Loucy (cell line): ENCODE measurements around the gene TP63.

Source experiments
- H2AFZ ChIP-seq: fragments of 200-600 bp; sonication (generic); 2 replicates; pipeline ENCODE4 v1.6.0; 2016; ENCODE audit warnings: antibody characterized with exemption, mild to moderate bottlenecking, low read length, moderate library complexity
- H3F3A ChIP-seq: fragments of 200-600 bp; 2 replicates; pipeline ENCODE4 v1.6.0; 2016; ENCODE audit warnings: antibody characterized with exemption, low read depth, mild to moderate bottlenecking
- H3K27me3 ChIP-seq: fragments of 200-600 bp; sonication (generic); 2 replicates; pipeline ENCODE4 v1.6.1; 2014; ENCODE audit warnings: low read length, mild to moderate bottlenecking; ENCODE audit not compliant: insufficient read depth, poor library complexity, severe bottlenecking
- H3K36me3 ChIP-seq: fragments of 200-600 bp; sonication (generic); 2 replicates; pipeline ENCODE4 v1.6.1; 2016; ENCODE audit warnings: low read length; ENCODE audit not compliant: insufficient read depth
- H3K4me1 ChIP-seq: fragments of 200-600 bp; sonication (generic); 2 replicates; pipeline ENCODE4 v1.5.1; 2014; ENCODE audit warnings: low read length, mild to moderate bottlenecking; ENCODE audit not compliant: insufficient read depth, poor library complexity, severe bottlenecking
- H3K4me2 ChIP-seq: fragments of 200-600 bp; sonication (generic); 2 replicates; pipeline ENCODE4 v1.6.0; 2014; ENCODE audit warnings: antibody characterized with exemption, low read length, low read depth, mild to moderate bottlenecking; ENCODE audit not compliant: poor library complexity, severe bottlenecking
- H3K4me3 ChIP-seq: fragments of 200-600 bp; sonication (generic); 2 replicates; pipeline ENCODE4 v1.5.1; 2014; ENCODE audit warnings: low read length, mild to moderate bottlenecking, mixed read lengths; ENCODE audit not compliant: poor library complexity, severe bottlenecking
- H3K79me2 ChIP-seq: fragments of 200-600 bp; sonication (generic); 2 replicates; pipeline ENCODE4 v1.6.1; 2014; ENCODE audit warnings: low read length; ENCODE audit not compliant: insufficient read depth
- H3K9ac ChIP-seq: fragments of 200-600 bp; sonication (generic); 2 replicates; pipeline ENCODE4 v1.6.0; 2014; ENCODE audit warnings: mild to moderate bottlenecking, low read depth, low read length, moderate library complexity; ENCODE audit not compliant: poor library complexity, severe bottlenecking
- H3K9me2 ChIP-seq: fragments of 200-600 bp; sonication (generic); replicated peaks from 2 replicates; pipeline ENCODE4 v1.6.1; 2016; ENCODE audit warnings: low read depth, low read length, mixed read lengths
- H3K9me3 ChIP-seq: fragments of 200-600 bp; sonication (generic); 2 replicates; pipeline ENCODE4 v1.6.1; 2014; ENCODE audit warnings: mild to moderate bottlenecking, antibody characterized with exemption, low read length, low read depth; ENCODE audit not compliant: insufficient read depth
- H4K20me1 ChIP-seq: fragments of 200-600 bp; sonication (generic); 2 replicates; pipeline ENCODE4 v1.6.0; 2014; ENCODE audit warnings: antibody characterized with exemption, low read length, mild to moderate bottlenecking; ENCODE audit not compliant: insufficient read depth, poor library complexity, severe bottlenecking
- CTCF ChIP-seq: fragments of 200-600 bp; sonication (generic); conservative IDR thresholded peaks from 2 replicates; pipeline ENCODE4 v1.5.1; 2014; ENCODE audit warnings: mild to moderate bottlenecking, antibody characterized with exemption, low read length
- EZH2phosphoT487 ChIP-seq: fragments of 200-600 bp; IDR thresholded peaks from 2 replicates; pipeline ENCODE4 v1.6.1; 2018; ENCODE audit warnings: antibody characterized with exemption, mild to moderate bottlenecking, moderate library complexity, borderline replicate concordance

The TP63 gene

GRCh38 chr3:189708375-189708774 lies 77.2 kb downstream of the TP63 start:
- H3K36me3 ChIP-seq = no peaks in the 10 kb centered on the region
- H3K4me1 ChIP-seq = peaks cover 3% of the 10 kb centered on the region
- H3K4me2 ChIP-seq = no peak overlapping the region
- no peaks in the 10 kb centered on the region for H3K9me3 ChIP-seq
- H3K9me2 ChIP-seq = no peaks in the 10 kb centered on the region
- H3K9ac ChIP-seq = no peak overlapping the region
- no peaks in the 10 kb centered on the region for H3K79me2 ChIP-seq
- no peaks in the 10 kb centered on the region for H3K27me3 ChIP-seq
- TF ChIP-seq CTCF (no peak), EZH2phosphoT487 (no peak)
- peak overlapping the region; percentile 13; the same call in 1 of the 2 replicates for H2AFZ ChIP-seq
- H3F3A ChIP-seq = no peaks in the 10 kb centered on the region
- H3K4me3 ChIP-seq = no peak overlapping the region
- no peaks in the 10 kb centered on the region for H4K20me1 ChIP-seq

GRCh38 chr3:189710620-189711402 lies 79.6 kb downstream of the TP63 start:
- no peak overlapping the region for H2AFZ ChIP-seq
- H3F3A ChIP-seq = no peaks in the 10 kb centered on the region
- no peak overlapping the region for H3K4me2 ChIP-seq
- H3K27me3 ChIP-seq = no peaks in the 10 kb centered on the region
- no peaks in the 10 kb centered on the region for H3K36me3 ChIP-seq
- no peaks in the 10 kb centered on the region for H3K9me2 ChIP-seq
- TF ChIP-seq EZH2phosphoT487 (no peak), CTCF (no peak)
- no peak overlapping the region for H3K9ac ChIP-seq
- H3K79me2 ChIP-seq = no peaks in the 10 kb centered on the region
- no peaks in the 10 kb centered on the region for H3K9me3 ChIP-seq
- H4K20me1 ChIP-seq = no peaks in the 10 kb centered on the region
- H3K4me1 ChIP-seq = peaks cover 7% of the 10 kb centered on the region
- no peak overlapping the region for H3K4me3 ChIP-seq

- TF ChIP-seq CTCF = no peak
- no peak for TF ChIP-seq EZH2phosphoT487
- no peak overlapping the region for H3K4me3 ChIP-seq
- no peaks in the 10 kb centered on the region for H3K79me2 ChIP-seq
- H3K4me1 ChIP-seq = peaks cover 7% of the 10 kb centered on the region
- H3K9me3 ChIP-seq = no peaks in the 10 kb centered on the region
- no peaks in the 10 kb centered on the region for H3K36me3 ChIP-seq
- H3K9me2 ChIP-seq = no peaks in the 10 kb centered on the region
- no peak overlapping the region for H3K4me2 ChIP-seq
- no peak overlapping the region for H3K9ac ChIP-seq
- H3K27me3 ChIP-seq = no peaks in the 10 kb centered on the region
- no peaks in the 10 kb centered on the region for H4K20me1 ChIP-seq
- H2AFZ ChIP-seq = no peak overlapping the region
- H3F3A ChIP-seq = no peaks in the 10 kb centered on the region
Observed at GRCh38 chr3:189712906-189713483, 81.8 kb downstream of the TP63 start.
